IPS-18c (cell line): ENCODE data around the gene ATXN2.
"Not testable (repeated sequence)": the region's sequence is repeated elsewhere in the genome, so short reads cannot be mapped to it uniquely, and the experiment has no call there.

Experiments
- H3K4me3 ChIP-seq: 2 replicates; pipeline ENCODE4 v1.7.0; 2013; ENCODE audit warnings: low read depth, mild to moderate bottlenecking, low read length, moderate library complexity; ENCODE audit not compliant: insufficient read depth
- H3K9me3 ChIP-seq: one replicate; pipeline ENCODE4 v1.6.1; 2013; ENCODE audit warnings: mild to moderate bottlenecking, low read length, moderate library complexity; ENCODE audit not compliant: control insufficient read depth, insufficient read depth

ATXN2 gene

GRCh38 chr12:111482462-111482861, 116.7 kb downstream of the ATXN2 start:
- Histone ChIP-seq H3K9me3 (no peaks in the 10 kb centered on the region), H3K4me3 (no peak overlapping the region)

- H3K4me3 ChIP-seq = no peak overlapping the region
Measured at GRCh38 chr12:111471236-111471635, 127.9 kb downstream of the ATXN2 start.

GRCh38 chr12:111469401-111469800, 129.7 kb downstream of the ATXN2 start:
- Histone ChIP-seq H3K9me3 (no peaks in the 10 kb centered on the region), H3K4me3 (no peak overlapping the region)

More at GRCh38 chr12:111471236-111471635, 127.9 kb downstream of the ATXN2 start:
- no peaks in the 10 kb centered on the region for H3K9me3 ChIP-seq

- Histone ChIP-seq H3K4me3 (no peak overlapping the region), H3K9me3 (no peaks in the 10 kb centered on the region)
Measured at GRCh38 chr12:111467857-111468241, 131.3 kb downstream of the ATXN2 start.

- Histone ChIP-seq H3K4me3 (no peak overlapping the region), H3K9me3 (no peaks in the 10 kb centered on the region)
Measured at GRCh38 chr12:111467092-111467856, 131.8 kb downstream of the ATXN2 start.

- Histone ChIP-seq H3K4me3 (no peak overlapping the region), H3K9me3 (no peaks in the 10 kb centered on the region)
Measured at GRCh38 chr12:111462210-111462769, 136.8 kb downstream of the ATXN2 start.

- not testable (repeated sequence) for H3K4me3 ChIP-seq, H3K9me3 ChIP-seq
Measured at GRCh38 chr12:111460111-111460510, 139.0 kb downstream of the ATXN2 start.

- Histone ChIP-seq H3K9me3 (no peaks in the 10 kb centered on the region), H3K4me3 (no peak overlapping the region)
Measured at GRCh38 chr12:111458546-111459172, 140.5 kb downstream of the ATXN2 start.

- Histone ChIP-seq H3K4me3 (no peak overlapping the region), H3K9me3 (no peaks in the 10 kb centered on the region)
Measured at GRCh38 chr12:111457577-111457976, 141.5 kb downstream of the ATXN2 start.

- H3K9me3 ChIP-seq = no peaks in the 10 kb centered on the region
- H3K4me3 ChIP-seq = no peak overlapping the region
Measured at GRCh38 chr12:111457071-111457470, 142.0 kb downstream of the ATXN2 start.

- no peak overlapping the region for H3K4me3 ChIP-seq
- H3K9me3 ChIP-seq = no peaks in the 10 kb centered on the region
Measured at GRCh38 chr12:111455448-111456320, 143.4 kb downstream of the ATXN2 start.

- H3K9me3 ChIP-seq = no peaks in the 10 kb centered on the region
- no peak overlapping the region for H3K4me3 ChIP-seq
Measured at GRCh38 chr12:111454716-111455447, 144.2 kb downstream of the ATXN2 start.

GRCh38 chr12:111454311-111454710, 144.8 kb downstream of the ATXN2 start:
- Histone ChIP-seq H3K4me3 (no peak overlapping the region), H3K9me3 (no peaks in the 10 kb centered on the region)

- H3K4me3 ChIP-seq = no peak overlapping the region
- H3K9me3 ChIP-seq = no peaks in the 10 kb centered on the region
Measured at GRCh38 chr12:111453071-111453989, 145.8 kb downstream of the ATXN2 start.

- H3K9me3 ChIP-seq = no peaks in the 10 kb centered on the region
- no peak overlapping the region for H3K4me3 ChIP-seq
Measured at GRCh38 chr12:111451649-111452129, 147.4 kb downstream of the ATXN2 start.

- no peaks in the 10 kb centered on the region for H3K9me3 ChIP-seq
- H3K4me3 ChIP-seq = no peak overlapping the region
Measured at GRCh38 chr12:111451232-111451631, 147.9 kb downstream of the ATXN2 start.
